ENCODE data around the gene PARN.

PARN gene

GRCh38 chr16:14419817-14420216, 210.2 kb downstream of the PARN start:
- Histone ChIP-seq H3K4me3 (ENCODE audit: low read depth, low read length) (no peak overlapping the region), H3K9ac (no peak overlapping the region), H3K4me1 (no peaks in the 10 kb centered on the region), H3K27ac (no peak overlapping the region), H3K79me2 (no peaks in the 10 kb centered on the region), H3K27me3 (ENCODE audit: control insufficient read depth, insufficient read depth, low read length) (no peaks in the 10 kb centered on the region), H3K4me2 (ENCODE audit: low read length) (no peak overlapping the region), H3K36me3 (ENCODE audit: control insufficient read depth, insufficient read depth, low read length) (no peaks in the 10 kb centered on the region), H3K9me3 (ENCODE audit: control insufficient read depth, low read length) (no peaks in the 10 kb centered on the region), H2AFZ (no peak overlapping the region)
- TF ChIP-seq CTCF (IDR thresholded peaks at IDR 0.05) = no peak

- Histone ChIP-seq H3K4me2 (ENCODE audit: low read length) (no peak overlapping the region), H3K79me2 (no peaks in the 10 kb centered on the region), H3K27ac (no peak overlapping the region), H3K9ac (no peak overlapping the region), H3K9me3 (ENCODE audit: control insufficient read depth, low read length) (no peaks in the 10 kb centered on the region), H3K4me3 (ENCODE audit: low read depth, low read length) (no peak overlapping the region), H3K4me1 (no peaks in the 10 kb centered on the region), H3K27me3 (ENCODE audit: control insufficient read depth, insufficient read depth, low read length) (no peaks in the 10 kb centered on the region), H2AFZ (no peak overlapping the region), H3K36me3 (ENCODE audit: control insufficient read depth, insufficient read depth, low read length) (no peaks in the 10 kb centered on the region)
- no peak for TF ChIP-seq CTCF (IDR thresholded peaks at IDR 0.05)
Measured at GRCh38 chr16:14418795-14419225, 211.2 kb downstream of the PARN start.

- Histone ChIP-seq H3K36me3 (ENCODE audit: control insufficient read depth, insufficient read depth, low read length) (no peaks in the 10 kb centered on the region), H3K27ac (no peak overlapping the region), H3K9me3 (ENCODE audit: control insufficient read depth, low read length) (no peaks in the 10 kb centered on the region), H3K9ac (no peak overlapping the region), H3K79me2 (no peaks in the 10 kb centered on the region), H2AFZ (no peak overlapping the region), H3K27me3 (ENCODE audit: control insufficient read depth, insufficient read depth, low read length) (no peaks in the 10 kb centered on the region), H3K4me2 (ENCODE audit: low read length) (no peak overlapping the region), H3K4me3 (ENCODE audit: low read depth, low read length) (no peak overlapping the region), H3K4me1 (no peaks in the 10 kb centered on the region)
- no peak for TF ChIP-seq CTCF (IDR thresholded peaks at IDR 0.05)
Measured at GRCh38 chr16:14416184-14416583, 213.9 kb downstream of the PARN start.

GRCh38 chr16:14415291-14415690, 214.8 kb downstream of the PARN start:
- Histone ChIP-seq H3K4me2 (ENCODE audit: low read length) (no peak overlapping the region), H3K27me3 (ENCODE audit: control insufficient read depth, insufficient read depth, low read length) (no peaks in the 10 kb centered on the region), H3K4me3 (ENCODE audit: low read depth, low read length) (no peak overlapping the region), H3K9me3 (ENCODE audit: control insufficient read depth, low read length) (no peaks in the 10 kb centered on the region), H3K79me2 (no peaks in the 10 kb centered on the region), H2AFZ (no peak overlapping the region), H3K36me3 (ENCODE audit: control insufficient read depth, insufficient read depth, low read length) (no peaks in the 10 kb centered on the region), H3K4me1 (no peaks in the 10 kb centered on the region), H3K9ac (no peak overlapping the region), H3K27ac (no peak overlapping the region)
- no peak for TF ChIP-seq CTCF (IDR thresholded peaks at IDR 0.05)

GRCh38 chr16:14409563-14409962, 220.5 kb downstream of the PARN start:
- TF ChIP-seq CTCF (IDR thresholded peaks at IDR 0.05) = no peak
- Histone ChIP-seq H3K79me2 (no peaks in the 10 kb centered on the region), H3K4me2 (ENCODE audit: low read length) (no peak overlapping the region), H3K36me3 (ENCODE audit: control insufficient read depth, insufficient read depth, low read length) (no peaks in the 10 kb centered on the region), H3K4me3 (ENCODE audit: low read depth, low read length) (no peak overlapping the region), H3K9me3 (ENCODE audit: control insufficient read depth, low read length) (no peaks in the 10 kb centered on the region), H3K9ac (no peak overlapping the region), H3K27me3 (ENCODE audit: control insufficient read depth, insufficient read depth, low read length) (no peaks in the 10 kb centered on the region), H3K27ac (no peak overlapping the region), H3K4me1 (no peaks in the 10 kb centered on the region), H2AFZ (no peak overlapping the region)

Data from parathyroid adenoma (tissue), 2 donors.